Measurements from ENCODE around the gene TRHDE. TPM values are rescaled to one million over a fixed set of nuclear protein-coding genes. Genes with fewer than 3 reads are reported as not detected.

Gene TRHDE
- polyA plus RNA-seq, 1 donor from 2014 or later = 20.6 TPM

DNA sequence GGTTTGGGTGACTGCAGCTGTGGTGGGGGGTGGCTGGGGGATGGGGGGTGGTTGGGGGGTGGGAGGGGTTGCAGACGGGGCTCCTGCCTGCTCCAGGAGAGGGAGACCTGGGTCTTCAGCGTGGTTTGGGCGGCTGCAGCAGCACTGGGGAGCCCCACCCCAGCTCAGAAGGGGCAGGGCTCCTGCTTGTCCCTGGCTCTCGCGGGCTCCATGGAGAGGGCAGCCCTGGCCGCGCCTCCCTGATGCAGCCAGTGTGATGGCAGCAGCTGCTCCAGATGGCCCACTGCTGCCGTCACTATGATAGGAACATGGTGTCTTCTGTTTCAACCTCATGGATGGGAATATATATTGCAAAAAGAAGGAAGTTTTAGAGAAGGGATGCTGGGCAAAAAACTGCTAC is 22.9 kb downstream of the TRHDE start:
- no peaks in the 10 kb centered on the region for H3K9me2 ChIP-seq (ENCODE audit: insufficient read depth, low read length)
- TF ChIP-seq EZH2 (IDR thresholded peaks at IDR 0.05; ENCODE audit: borderline replicate concordance, insufficient read depth, low read length, poor library complexity, severe bottlenecking) (no peak), POLR2AphosphoS5 (IDR thresholded peaks at IDR 0.05) (no peak), SMC3 (conservative IDR thresholded peaks at IDR 0.05; ENCODE audit: poor library complexity) (no peak), MXI1 (conservative IDR thresholded peaks at IDR 0.05; ENCODE audit: poor library complexity, severe bottlenecking) (no peak), REST (IDR thresholded peaks at IDR 0.05; ENCODE audit: borderline replicate concordance) (no peak), EP300 (conservative IDR thresholded peaks at IDR 0.05; ENCODE audit: poor library complexity, severe bottlenecking) (no peak), TAF1 (IDR thresholded peaks at IDR 0.05; ENCODE audit: low read depth) (no peak), CTCF (IDR thresholded peaks at IDR 0.05; ENCODE audit: poor library complexity, severe bottlenecking) (no peak), RAD21 (conservative IDR thresholded peaks at IDR 0.05) (no peak)
- H2AFZ ChIP-seq (ENCODE audit: low read depth, low read length) = no peak overlapping the region
- H3K9ac ChIP-seq (ENCODE audit: low read length) = no peak overlapping the region
- no peaks in the 10 kb centered on the region for H3K79me2 ChIP-seq (replicated peaks; ENCODE audit: insufficient read depth, low read length)
- H3K9me3 ChIP-seq (ENCODE audit: low read length) = no peaks in the 10 kb centered on the region
- no peak overlapping the region for H3K4me2 ChIP-seq (ENCODE audit: low read length)
- H3K27ac ChIP-seq (ENCODE audit: low read length) = no peak overlapping the region
- H3K27me3 ChIP-seq (ENCODE audit: insufficient read depth, low read depth, low read length) = no peaks in the 10 kb centered on the region
- no peaks in the 10 kb centered on the region for H3F3A ChIP-seq (ENCODE audit: insufficient read depth, low read length, poor library complexity, severe bottlenecking)
- H3K4me3 ChIP-seq (ENCODE audit: low read length) = no peak overlapping the region
- H4K20me1 ChIP-seq (ENCODE audit: insufficient read depth) = no peaks in the 10 kb centered on the region
- H3K36me3 ChIP-seq (ENCODE audit: insufficient read depth, low read length) = no peaks in the 10 kb centered on the region

- no peaks in the 10 kb centered on the region for H3F3A ChIP-seq (ENCODE audit: insufficient read depth, low read length, poor library complexity, severe bottlenecking)
- no peaks in the 10 kb centered on the region for H3K36me3 ChIP-seq (ENCODE audit: insufficient read depth, low read length)
- H3K4me2 ChIP-seq (ENCODE audit: low read length) = no peak overlapping the region
- no peaks in the 10 kb centered on the region for H3K9me2 ChIP-seq (ENCODE audit: insufficient read depth, low read length)
- no peaks in the 10 kb centered on the region for H3K9me3 ChIP-seq (ENCODE audit: low read length)
- no peak overlapping the region for H2AFZ ChIP-seq (ENCODE audit: low read depth, low read length)
- no peak overlapping the region for H3K27ac ChIP-seq (ENCODE audit: low read length)
- H3K79me2 ChIP-seq (replicated peaks; ENCODE audit: insufficient read depth, low read length) = no peaks in the 10 kb centered on the region
- no peaks in the 10 kb centered on the region for H4K20me1 ChIP-seq (ENCODE audit: insufficient read depth)
- H3K4me3 ChIP-seq (ENCODE audit: low read length) = no peak overlapping the region
- TF ChIP-seq POLR2AphosphoS5 (IDR thresholded peaks at IDR 0.05) (no peak), REST (IDR thresholded peaks at IDR 0.05; ENCODE audit: borderline replicate concordance) (no peak), CTCF (IDR thresholded peaks at IDR 0.05; ENCODE audit: poor library complexity, severe bottlenecking) (no peak), RAD21 (conservative IDR thresholded peaks at IDR 0.05) (no peak), EZH2 (IDR thresholded peaks at IDR 0.05; ENCODE audit: borderline replicate concordance, insufficient read depth, low read length, poor library complexity, severe bottlenecking) (no peak), SMC3 (conservative IDR thresholded peaks at IDR 0.05; ENCODE audit: poor library complexity) (no peak), EP300 (conservative IDR thresholded peaks at IDR 0.05; ENCODE audit: poor library complexity, severe bottlenecking) (no peak), MXI1 (conservative IDR thresholded peaks at IDR 0.05; ENCODE audit: poor library complexity, severe bottlenecking) (no peak), TAF1 (IDR thresholded peaks at IDR 0.05; ENCODE audit: low read depth) (no peak)
- no peak overlapping the region for H3K9ac ChIP-seq (ENCODE audit: low read length)
- H3K27me3 ChIP-seq (ENCODE audit: insufficient read depth, low read depth, low read length) = no peaks in the 10 kb centered on the region
Measured at GRCh38 chr12:72295744-72296143, 23.6 kb downstream of the TRHDE start.
